ENCODE measurements around the gene BPIFB2. TPM values are rescaled to one million over a fixed set of nuclear protein-coding genes. Genes with fewer than 3 reads are reported as not detected.

Gene BPIFB2
- polyA plus RNA-seq, 1 donor (not counting 4 experiments of a cell fraction or from before 2014, with no cell fraction given), result not detected

DNA sequence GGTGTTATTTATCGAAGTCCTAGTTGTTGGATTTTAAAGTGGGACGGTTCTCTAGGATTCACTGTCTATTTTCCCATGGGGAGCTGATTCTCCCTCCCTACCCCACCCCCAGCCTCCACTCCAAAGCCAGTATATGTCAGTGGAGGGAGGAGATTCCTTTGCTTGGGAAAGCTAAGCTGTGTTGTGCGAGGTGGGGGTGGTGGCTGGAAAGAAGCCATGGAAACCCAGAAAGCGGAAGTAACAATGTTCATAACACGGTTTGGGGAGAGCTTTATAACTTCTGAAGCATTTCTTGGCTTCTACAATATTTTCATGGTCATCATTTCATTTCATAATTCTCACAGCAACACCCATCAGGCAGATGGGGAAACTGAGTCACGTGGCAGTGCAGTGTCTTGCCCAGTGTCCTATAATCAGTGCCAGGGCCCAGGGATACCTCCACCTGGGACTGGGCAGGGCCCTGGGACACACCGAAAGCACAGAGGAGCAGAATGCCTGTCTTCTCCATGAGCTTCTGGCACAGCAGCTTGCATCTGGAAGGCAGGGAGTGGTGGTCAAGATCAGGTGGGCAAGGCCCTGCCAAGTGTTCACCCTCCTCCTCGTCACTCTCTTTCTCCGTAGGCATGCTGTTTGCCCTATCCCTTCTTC, 7.8 kb upstream of the BPIFB2 start:
- no peaks in the 10 kb centered on the region for H3K4me1 ChIP-seq (ENCODE audit: control insufficient read depth, extremely low read depth, insufficient read depth, low read length)
- H3K9me1 ChIP-seq (ENCODE audit: control insufficient read depth, extremely low read depth, insufficient read depth, low read length), result no peaks in the 10 kb centered on the region
- TF ChIP-seq CTCF (optimal IDR thresholded peaks at IDR 0.05 in 1 of 3, IDR thresholded peaks at IDR 0.05 in 1 of 3, conservative IDR thresholded peaks at IDR 0.05 in 1 of 3; ENCODE audit: extremely low read depth in 1 of 3, insufficient read depth in 2 of 3, low read length in 3 of 3), result no peak
- no peak for TF ChIP-seq EZH2 (IDR thresholded peaks at IDR 0.05; ENCODE audit: low read length)
- H3K9ac ChIP-seq (ENCODE audit: control insufficient read depth, extremely low read depth, insufficient read depth, low read length), result no peak overlapping the region
- H4K20me1 ChIP-seq (ENCODE audit: control insufficient read depth, extremely low read depth, insufficient read depth, low read length), result no peaks in the 10 kb centered on the region
- H3K27ac ChIP-seq (ENCODE audit: control insufficient read depth, insufficient read depth, low read length), result no peak overlapping the region
- H2AFZ ChIP-seq (ENCODE audit: control insufficient read depth, low read length), result no peak overlapping the region
- dilution Hi-C loops (cut with MboI; ENCODE audit: extremely low pct_ligation_motif_present, low sequenced_read_pairs), result no loop called here
- FAIRE-seq, result no peak
- no peak for DNase-seq (ENCODE audit: low read depth, low spot score)
- H3K27me3 ChIP-seq (ENCODE audit: control insufficient read depth, extremely low read depth, insufficient read depth, low read length), result no peaks in the 10 kb centered on the region
- H3K4me3 ChIP-seq (ENCODE audit: control insufficient read depth in 2 of 3, extremely low read depth in 1 of 3, insufficient read depth in 2 of 3, low read depth in 1 of 3, low read length in 3 of 3), result no peak overlapping the region
- H3K4me2 ChIP-seq (ENCODE audit: control insufficient read depth, extremely low read depth, insufficient read depth, low read depth, low read length), result no peak overlapping the region
- H3K36me3 ChIP-seq (ENCODE audit: control insufficient read depth in 2 of 2, extremely low read depth in 1 of 2, insufficient read depth in 2 of 2, low read length in 2 of 2), result no peaks in the 10 kb centered on the region
- no peaks in the 10 kb centered on the region for H3K9me3 ChIP-seq (ENCODE audit: control insufficient read depth, low read depth, low read length)
- no peaks in the 10 kb centered on the region for H3K79me2 ChIP-seq (ENCODE audit: control insufficient read depth, insufficient read depth, low read length)

GRCh38 chr20:33000802-33001466, 6.6 kb upstream of the BPIFB2 start:
- Histone ChIP-seq H4K20me1 (ENCODE audit: control insufficient read depth, extremely low read depth, insufficient read depth, low read length) (no peaks in the 10 kb centered on the region), H3K4me2 (ENCODE audit: control insufficient read depth, extremely low read depth, insufficient read depth, low read depth, low read length) (no peak overlapping the region), H3K4me3 (ENCODE audit: control insufficient read depth in 2 of 3, extremely low read depth in 1 of 3, insufficient read depth in 2 of 3, low read depth in 1 of 3, low read length in 3 of 3) (no peak overlapping the region), H3K27me3 (ENCODE audit: control insufficient read depth, extremely low read depth, insufficient read depth, low read length) (no peaks in the 10 kb centered on the region), H3K9ac (ENCODE audit: control insufficient read depth, extremely low read depth, insufficient read depth, low read length) (no peak overlapping the region), H2AFZ (ENCODE audit: control insufficient read depth, low read length) (no peak overlapping the region), H3K9me1 (ENCODE audit: control insufficient read depth, extremely low read depth, insufficient read depth, low read length) (no peaks in the 10 kb centered on the region), H3K36me3 (ENCODE audit: control insufficient read depth in 2 of 2, extremely low read depth in 1 of 2, insufficient read depth in 2 of 2, low read length in 2 of 2) (no peaks in the 10 kb centered on the region), H3K27ac (ENCODE audit: control insufficient read depth, insufficient read depth, low read length) (no peak overlapping the region), H3K9me3 (ENCODE audit: control insufficient read depth, low read depth, low read length) (no peaks in the 10 kb centered on the region), H3K79me2 (ENCODE audit: control insufficient read depth, insufficient read depth, low read length) (no peaks in the 10 kb centered on the region), H3K4me1 (ENCODE audit: control insufficient read depth, extremely low read depth, insufficient read depth, low read length) (no peaks in the 10 kb centered on the region)
- FAIRE-seq (no peak), DNase-seq (ENCODE audit: low read depth, low spot score) (no peak)
- TF ChIP-seq CTCF (optimal IDR thresholded peaks at IDR 0.05 in 1 of 3, IDR thresholded peaks at IDR 0.05 in 1 of 3, conservative IDR thresholded peaks at IDR 0.05 in 1 of 3; ENCODE audit: extremely low read depth in 1 of 3, insufficient read depth in 2 of 3, low read length in 3 of 3) (no peak), EZH2 (IDR thresholded peaks at IDR 0.05; ENCODE audit: low read length) (no peak)
- dilution Hi-C loops (cut with MboI; ENCODE audit: extremely low pct_ligation_motif_present, low sequenced_read_pairs), result no loop called here

Data from keratinocyte (primary cell).